Measurements from ENCODE around the gene CBY2. TPM values are rescaled to one million over a fixed set of nuclear protein-coding genes. Genes with fewer than 3 reads are reported as not detected.

CBY2 gene
- total and polyA plus RNA-seq, 10 of the 15 experiments (the other 5 are each of a cell fraction or from before 2014, with no cell fraction given): 0.08 to 0.64 (median 0.23) TPM; not detected in 6

- H3K79me2 ChIP-seq (ENCODE audit: control insufficient read depth, insufficient read depth, low read length): no peaks in the 10 kb centered on the region
- ATAC-seq (no peak), FAIRE-seq (no peak), DNase-seq (ENCODE audit: low read depth, low spot score) (no peak)
- TF ChIP-seq USF1 (IDR thresholded peaks at IDR 0.05; ENCODE audit: borderline replicate concordance, extremely low read length, insufficient read depth, low read depth, low read length): no peak
- H3K9me3 ChIP-seq (replicated peaks; ENCODE audit: control insufficient read depth, insufficient read depth, low read length): no peaks in the 10 kb centered on the region
- intact Hi-C loops (cut with micrococcal nuclease; ENCODE audit: unreplicated experiment) (no loop called here), in situ Hi-C loops (cut with MboI) (loop anchor here (5.0 kb wide), 1 partner anchor 216 kb away; no protein-coding TSS in a partner anchor)
- 38% methylated on average over 5 of the region's 5 CpGs for WGBS (ENCODE audit: insufficient coverage, insufficient replicate concordance, low lambda C conversion rate, missing lambda C conversion rate)
- ChIA-PET POLR2A (no interaction called here), SMC1A (ENCODE audit: uncharacterized antibody, unreplicated experiment) (interaction anchor here (0.7 to 1.6 kb wide), 6 partner anchors 15 to 525 kb away, joined by 3 to 5 read pairs (median 4); no protein-coding TSS in a partner anchor), CTCF (interaction anchor here (0.7 to 2.9 kb wide), 6 partner anchors 9 to 109 kb away, joined by 3 to 19 read pairs (median 4); no protein-coding TSS in a partner anchor), RAD21 (ENCODE audit: unreplicated experiment) (no interaction called here)
- H3K4me3 ChIP-seq: no peak overlapping the region
- no TSS peak for BruUV-seq (replicated peaks)
- no peaks in the 10 kb centered on the region for H3K4me1 ChIP-seq (ENCODE audit: control insufficient read depth, insufficient read depth, low read length)
- H4K20me1 ChIP-seq (ENCODE audit: control insufficient read depth, insufficient read depth): no peaks in the 10 kb centered on the region
- H3K27me3 ChIP-seq (replicated peaks in 1 of 2; ENCODE audit: control insufficient read depth in 2 of 2, insufficient read depth in 2 of 2, low read length in 1 of 2): no peaks in the 10 kb centered on the region; a peak in 1 of 4 replicates
- H2AFZ ChIP-seq (ENCODE audit: control insufficient read depth, low read depth, low read length): no peak overlapping the region
- H3K36me3 ChIP-seq (ENCODE audit: control insufficient read depth in 2 of 2, insufficient read depth in 2 of 2, low read length in 1 of 2): no peaks in the 10 kb centered on the region
- H3K4me2 ChIP-seq (ENCODE audit: control insufficient read depth, insufficient read depth): no peak overlapping the region
- H3K9ac ChIP-seq (ENCODE audit: control insufficient read depth, insufficient read depth, low read length): no peak overlapping the region
- H3K27ac ChIP-seq (ENCODE audit: control insufficient read depth, insufficient read depth): no peak overlapping the region
These were observed 30.8 kb downstream of the CBY2 start for GRCh38 chr13:45732916-45733315.

GRCh38 chr13:45733361-45733760, 31.2 kb downstream of the CBY2 start:
- H3K4me1 ChIP-seq (ENCODE audit: control insufficient read depth, insufficient read depth, low read length): no peaks in the 10 kb centered on the region
- H3K36me3 ChIP-seq (ENCODE audit: control insufficient read depth in 2 of 2, insufficient read depth in 2 of 2, low read length in 1 of 2): no peaks in the 10 kb centered on the region
- ChIA-PET CTCF (interaction anchor here (0.7 to 2.9 kb wide), 6 partner anchors 9 to 110 kb away, joined by 3 to 19 read pairs (median 4); no protein-coding TSS in a partner anchor), POLR2A (no interaction called here), SMC1A (ENCODE audit: uncharacterized antibody, unreplicated experiment) (interaction anchor here (0.6 to 1.6 kb wide), 7 partner anchors 12 to 110 kb away, joined by 3 to 5 read pairs (median 3); no protein-coding TSS in a partner anchor), RAD21 (ENCODE audit: unreplicated experiment) (no interaction called here)
- no peak for FAIRE-seq
- no peak overlapping the region for H2AFZ ChIP-seq (ENCODE audit: control insufficient read depth, low read depth, low read length)
- H3K4me2 ChIP-seq (ENCODE audit: control insufficient read depth, insufficient read depth): no peak overlapping the region
- TF ChIP-seq SMAD1 (IDR thresholded peaks at IDR 0.05; ENCODE audit: low read depth, partially characterized antibody): no peak
- no peak for TF ChIP-seq STAT3 (IDR thresholded peaks at IDR 0.05; ENCODE audit: low read depth, low read length)
- TF ChIP-seq BCL3 (IDR thresholded peaks at IDR 0.05; ENCODE audit: borderline replicate concordance, insufficient read depth, low read depth, low read length, poor library complexity, severe bottlenecking): no peak
- TF ChIP-seq HCFC1 (IDR thresholded peaks at IDR 0.05; ENCODE audit: low read length): no peak
- TF ChIP-seq SUPT20H (IDR thresholded peaks at IDR 0.05; ENCODE audit: borderline replicate concordance, control insufficient read depth, low read depth, low read length): no peak
- no peak for TF ChIP-seq ZZZ3 (IDR thresholded peaks at IDR 0.05; ENCODE audit: control insufficient read depth, insufficient read length, low read depth)
- TF ChIP-seq ZBTB33 (IDR thresholded peaks at IDR 0.05): no peak
- intact Hi-C loops (cut with micrococcal nuclease; ENCODE audit: unreplicated experiment) (no loop called here), in situ Hi-C loops (cut with MboI) (loop anchor here (5.0 kb wide), 1 partner anchor 216 kb away; no protein-coding TSS in a partner anchor)
- no TSS peak for BruUV-seq (replicated peaks)
- H3K27me3 ChIP-seq (replicated peaks in 1 of 2; ENCODE audit: control insufficient read depth in 2 of 2, insufficient read depth in 2 of 2, low read length in 1 of 2): no peaks in the 10 kb centered on the region; a peak in 1 of 4 replicates
- H3K9me3 ChIP-seq (replicated peaks; ENCODE audit: control insufficient read depth, insufficient read depth, low read length): no peaks in the 10 kb centered on the region
- WGBS (ENCODE audit: insufficient coverage, insufficient replicate concordance, low lambda C conversion rate, missing lambda C conversion rate): 35% methylated on average over 5 of the region's 5 CpGs
- H3K9ac ChIP-seq (ENCODE audit: control insufficient read depth, insufficient read depth, low read length): no peak overlapping the region
- no peak overlapping the region for H3K27ac ChIP-seq (ENCODE audit: control insufficient read depth, insufficient read depth)
- no peaks in the 10 kb centered on the region for H3K79me2 ChIP-seq (ENCODE audit: control insufficient read depth, insufficient read depth, low read length)
- H4K20me1 ChIP-seq (ENCODE audit: control insufficient read depth, insufficient read depth): no peaks in the 10 kb centered on the region
- H3K4me3 ChIP-seq: no peak overlapping the region
- no peak for DNase-seq (ENCODE audit: low read depth, low spot score)
- ATAC-seq: no peak

Measured in GM12878 (cell line).